ENCODE measurements around the gene EDA2R. TPM values are rescaled to one million over a fixed set of nuclear protein-coding genes. Genes with fewer than 3 reads are reported as not detected.

Gene EDA2R
- total and polyA plus RNA-seq, 4 experiments from 2014 or later = 0.08 to 1.3 (median 1.2) TPM; not detected in 1

- Mint-ChIP-seq H3K4me1 (no peaks in the 10 kb centered on the region), H3K9me3 (peaks cover 0 to 3% (median 0%) of the 10 kb centered on the region in 8 donors), H3K27ac (peak overlapping the region in 1 of 7 donors; percentile 37), H3K27me3 (no peaks in the 10 kb centered on the region), H3K36me3 (no peaks in the 10 kb centered on the region), H3K4me3 (no peak overlapping the region)
- intact Hi-C loops (cut with micrococcal nuclease) = no loop called here
- H3K27me3 ChIP-seq (ENCODE audit: insufficient read depth, low read length) = no peaks in the 10 kb centered on the region
- DNase-seq = peak in 1 of 5 donors; percentile 2
- H3K4me3 ChIP-seq (ENCODE audit: low read length in 2 of 2) = no peak overlapping the region
- H3K4me1 ChIP-seq (ENCODE audit: insufficient read depth, low read length) = no peaks in the 10 kb centered on the region
- no peaks in the 10 kb centered on the region for H3K9me3 ChIP-seq (ENCODE audit: control insufficient read depth in 1 of 2, low read length in 2 of 2)
- POLR2A ChIA-PET (ENCODE audit: partially characterized antibody) = no interaction called here
- CTCF ChIA-PET (ENCODE audit: partially characterized antibody) = no interaction called here
- H3K27ac ChIP-seq (ENCODE audit: low read depth, low read length) = no peak overlapping the region
- H3K36me3 ChIP-seq (ENCODE audit: insufficient read depth, low read length) = no peaks in the 10 kb centered on the region
Observed at GRCh38 chrX:66625525-66625924, 13.4 kb downstream of the EDA2R start.

- Histone ChIP-seq H3K9me3 (ENCODE audit: control insufficient read depth in 1 of 2, low read length in 2 of 2) (no peaks in the 10 kb centered on the region), H3K36me3 (ENCODE audit: insufficient read depth, low read length) (no peaks in the 10 kb centered on the region), H3K4me3 (ENCODE audit: low read length in 2 of 2) (no peak overlapping the region), H3K27ac (ENCODE audit: low read depth, low read length) (no peak overlapping the region), H3K4me1 (ENCODE audit: insufficient read depth, low read length) (no peaks in the 10 kb centered on the region), H3K27me3 (ENCODE audit: insufficient read depth, low read length) (no peaks in the 10 kb centered on the region)
- Mint-ChIP-seq H3K4me3 (no peak overlapping the region), H3K27me3 (no peaks in the 10 kb centered on the region), H3K4me1 (no peaks in the 10 kb centered on the region), H3K27ac (no peak overlapping the region), H3K9me3 (peaks cover 0 to 2% (median 0%) of the 10 kb centered on the region in 8 donors), H3K36me3 (no peaks in the 10 kb centered on the region)
- ChIA-PET CTCF (ENCODE audit: partially characterized antibody) (no interaction called here), POLR2A (ENCODE audit: partially characterized antibody) (no interaction called here)
- DNase-seq = no peak
- intact Hi-C loops (cut with micrococcal nuclease) = no loop called here
Observed at GRCh38 chrX:66622209-66622608, 16.7 kb downstream of the EDA2R start.

- Mint-ChIP-seq H3K36me3 (no peaks in the 10 kb centered on the region), H3K9me3 (peaks cover 0 to 2% (median 0%) of the 10 kb centered on the region in 8 donors), H3K27ac (no peak overlapping the region), H3K4me3 (no peak overlapping the region), H3K27me3 (no peaks in the 10 kb centered on the region), H3K4me1 (no peaks in the 10 kb centered on the region)
- CTCF ChIA-PET (ENCODE audit: partially characterized antibody) = no interaction called here
- POLR2A ChIA-PET (ENCODE audit: partially characterized antibody) = no interaction called here
- intact Hi-C loops (cut with micrococcal nuclease) = no loop called here
- no peak for DNase-seq
- Histone ChIP-seq H3K9me3 (ENCODE audit: control insufficient read depth in 1 of 2, low read length in 2 of 2) (no peaks in the 10 kb centered on the region), H3K4me1 (ENCODE audit: insufficient read depth, low read length) (no peaks in the 10 kb centered on the region), H3K36me3 (ENCODE audit: insufficient read depth, low read length) (no peaks in the 10 kb centered on the region), H3K27me3 (ENCODE audit: insufficient read depth, low read length) (no peaks in the 10 kb centered on the region), H3K27ac (ENCODE audit: low read depth, low read length) (no peak overlapping the region), H3K4me3 (ENCODE audit: low read length in 2 of 2) (no peak overlapping the region)
Observed at GRCh38 chrX:66616944-66617343, 21.9 kb downstream of the EDA2R start.

GRCh38 chrX:66602381-66602938 lies 36.4 kb downstream of the EDA2R start:
- no peak overlapping the region for H3K4me3 ChIP-seq (ENCODE audit: low read length in 2 of 2)
- Mint-ChIP-seq H3K4me1 (no peaks in the 10 kb centered on the region), H3K4me3 (no peak overlapping the region), H3K36me3 (no peaks in the 10 kb centered on the region), H3K27ac (no peak overlapping the region), H3K27me3 (no peaks in the 10 kb centered on the region), H3K9me3 (peaks cover 0 to 10% (median 6%) of the 10 kb centered on the region in 8 donors)
- no peaks in the 10 kb centered on the region for H3K36me3 ChIP-seq (ENCODE audit: insufficient read depth, low read length)
- H3K27ac ChIP-seq (ENCODE audit: low read depth, low read length) = no peak overlapping the region
- no peaks in the 10 kb centered on the region for H3K27me3 ChIP-seq (ENCODE audit: insufficient read depth, low read length)
- POLR2A ChIA-PET (ENCODE audit: partially characterized antibody) = no interaction called here
- intact Hi-C loops (cut with micrococcal nuclease) = no loop called here
- no peak for DNase-seq
- no peaks in the 10 kb centered on the region for H3K4me1 ChIP-seq (ENCODE audit: insufficient read depth, low read length)
- CTCF ChIA-PET (ENCODE audit: partially characterized antibody) = no interaction called here
- H3K9me3 ChIP-seq (ENCODE audit: control insufficient read depth in 1 of 2, low read length in 2 of 2) = no peaks in the 10 kb centered on the region

GRCh38 chrX:66601522-66601921 lies 37.4 kb downstream of the EDA2R start:
- no peaks in the 10 kb centered on the region for H3K9me3 ChIP-seq (ENCODE audit: control insufficient read depth in 1 of 2, low read length in 2 of 2)
- intact Hi-C loops (cut with micrococcal nuclease) = no loop called here
- Mint-ChIP-seq H3K4me1 (no peaks in the 10 kb centered on the region), H3K9me3 (peaks cover 0 to 2% (median under 1%) of the 10 kb centered on the region in 8 donors), H3K4me3 (no peak overlapping the region), H3K27ac (no peak overlapping the region), H3K36me3 (peaks cover 0 to 1% of the 10 kb centered on the region in 2 donors), H3K27me3 (no peaks in the 10 kb centered on the region)
- no peak overlapping the region for H3K27ac ChIP-seq (ENCODE audit: low read depth, low read length)
- DNase-seq = no peak
- no peaks in the 10 kb centered on the region for H3K27me3 ChIP-seq (ENCODE audit: insufficient read depth, low read length)
- ChIA-PET CTCF (ENCODE audit: partially characterized antibody) (no interaction called here), POLR2A (ENCODE audit: partially characterized antibody) (no interaction called here)
- H3K4me1 ChIP-seq (ENCODE audit: insufficient read depth, low read length) = no peaks in the 10 kb centered on the region
- H3K4me3 ChIP-seq (ENCODE audit: low read length in 2 of 2) = no peak overlapping the region
- no peaks in the 10 kb centered on the region for H3K36me3 ChIP-seq (ENCODE audit: insufficient read depth, low read length)

DNA sequence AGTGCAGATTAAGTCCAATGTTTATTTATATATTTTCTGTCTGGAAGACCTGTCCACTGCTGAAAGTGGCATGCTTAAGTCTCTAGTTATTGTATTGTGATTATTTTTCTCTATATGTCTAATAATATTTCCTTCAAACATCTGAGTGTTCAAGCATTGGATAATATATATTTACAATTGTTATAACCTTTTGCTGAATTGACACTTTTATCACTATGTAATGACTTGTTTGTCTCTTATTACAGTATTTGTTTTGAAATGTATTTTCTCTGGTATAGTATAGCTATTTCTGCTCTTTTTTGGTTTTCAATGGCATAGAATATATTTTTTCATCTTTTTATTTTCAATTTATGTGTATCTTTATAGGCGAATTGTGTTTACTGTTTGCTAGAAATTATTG lies 59.7 kb downstream of the EDA2R start:
- Mint-ChIP-seq H3K4me1 (no peaks in the 10 kb centered on the region), H3K9me3 (peaks cover 0 to 14% (median 8%) of the 10 kb centered on the region in 8 donors), H3K27ac (no peak overlapping the region), H3K36me3 (no peaks in the 10 kb centered on the region), H3K27me3 (peaks cover 0 to 1% of the 10 kb centered on the region in 2 donors), H3K4me3 (no peak overlapping the region)
- Histone ChIP-seq H3K36me3 (ENCODE audit: insufficient read depth, low read length) (no peaks in the 10 kb centered on the region), H3K9me3 (ENCODE audit: control insufficient read depth in 1 of 2, low read length in 2 of 2) (no peaks in the 10 kb centered on the region), H3K27ac (ENCODE audit: low read depth, low read length) (no peak overlapping the region), H3K27me3 (ENCODE audit: insufficient read depth, low read length) (no peaks in the 10 kb centered on the region), H3K4me3 (ENCODE audit: low read length in 2 of 2) (no peak overlapping the region), H3K4me1 (ENCODE audit: insufficient read depth, low read length) (no peaks in the 10 kb centered on the region)
- intact Hi-C loops (cut with micrococcal nuclease) = no loop called here
- DNase-seq = no peak
- ChIA-PET POLR2A (ENCODE audit: partially characterized antibody) (no interaction called here), CTCF (ENCODE audit: partially characterized antibody) (no interaction called here)

- Mint-ChIP-seq H3K27me3 (peaks cover 1 to 4% of the 10 kb centered on the region in 2 donors), H3K4me1 (no peaks in the 10 kb centered on the region), H3K9me3 (no peaks in the 10 kb centered on the region), H3K36me3 (no peaks in the 10 kb centered on the region), H3K4me3 (no peak overlapping the region), H3K27ac (no peak overlapping the region)
- H3K27ac ChIP-seq (ENCODE audit: low read depth, low read length) = no peak overlapping the region
- no peaks in the 10 kb centered on the region for H3K36me3 ChIP-seq (ENCODE audit: insufficient read depth, low read length)
- ChIA-PET CTCF (ENCODE audit: partially characterized antibody) (no interaction called here), POLR2A (ENCODE audit: partially characterized antibody) (no interaction called here)
- no peaks in the 10 kb centered on the region for H3K4me1 ChIP-seq (ENCODE audit: insufficient read depth, low read length)
- no peak for DNase-seq
- H3K9me3 ChIP-seq (ENCODE audit: control insufficient read depth in 1 of 2, low read length in 2 of 2) = no peaks in the 10 kb centered on the region
- no peak overlapping the region for H3K4me3 ChIP-seq (ENCODE audit: low read length in 2 of 2)
- intact Hi-C loops (cut with micrococcal nuclease) = no loop called here
- no peaks in the 10 kb centered on the region for H3K27me3 ChIP-seq (ENCODE audit: insufficient read depth, low read length)
Observed at GRCh38 chrX:66553973-66554372, 84.9 kb downstream of the EDA2R start.

GRCh38 chrX:66547847-66548369 lies 91.0 kb downstream of the EDA2R start:
- Mint-ChIP-seq H3K27ac (no peak overlapping the region), H3K4me3 (no peak overlapping the region), H3K4me1 (no peaks in the 10 kb centered on the region), H3K36me3 (no peaks in the 10 kb centered on the region), H3K27me3 (peaks cover 0 to 1% of the 10 kb centered on the region in 2 donors), H3K9me3 (no peaks in the 10 kb centered on the region)
- Histone ChIP-seq H3K4me3 (ENCODE audit: low read length in 2 of 2) (no peak overlapping the region), H3K27ac (ENCODE audit: low read depth, low read length) (no peak overlapping the region), H3K4me1 (ENCODE audit: insufficient read depth, low read length) (no peaks in the 10 kb centered on the region), H3K27me3 (ENCODE audit: insufficient read depth, low read length) (no peaks in the 10 kb centered on the region), H3K9me3 (ENCODE audit: control insufficient read depth in 1 of 2, low read length in 2 of 2) (no peaks in the 10 kb centered on the region), H3K36me3 (ENCODE audit: insufficient read depth, low read length) (no peaks in the 10 kb centered on the region)
- POLR2A ChIA-PET (ENCODE audit: partially characterized antibody) = no interaction called here
- no peak for DNase-seq
- CTCF ChIA-PET (ENCODE audit: partially characterized antibody) = no interaction called here
- intact Hi-C loops (cut with micrococcal nuclease) = no loop called here

All from CD4-positive, alpha-beta memory T cell (primary cell).